ENCODE data around the gene TTLL10. TPM values are rescaled to one million over a fixed set of nuclear protein-coding genes. Genes with fewer than 3 reads are reported as not detected.
A peak's percentile ranks its signal among the peaks of the same experiment; 100 is the strongest.

TTLL10 gene
- total and polyA plus RNA-seq, 2 of the 8 experiments (the other 6 are each of a cell fraction or from before 2014, with no cell fraction given), result 1.1 to 1.7 TPM

DNA sequence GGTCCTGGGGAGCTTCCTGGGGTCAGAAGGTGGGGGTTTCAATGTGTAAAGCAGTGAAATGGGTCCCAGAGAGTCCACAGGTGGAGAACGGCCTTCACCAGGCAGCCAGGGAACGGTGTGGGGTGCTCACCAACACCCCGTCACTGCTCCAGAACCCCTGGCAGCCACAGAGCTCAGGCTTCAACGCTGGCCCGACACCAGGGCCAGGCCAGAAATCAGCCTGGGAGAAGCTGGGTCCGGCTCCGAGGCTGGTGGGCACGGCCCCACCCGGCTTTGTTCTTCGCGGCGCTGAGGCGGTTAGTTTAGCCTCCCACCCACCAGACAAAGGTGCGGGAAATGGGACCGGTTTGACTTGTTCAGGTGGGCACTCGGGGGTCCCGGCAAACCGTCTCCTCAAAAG is 33.0 kb upstream of the TTLL10 start:
- no peaks in the 10 kb centered on the region for H3K9me3 ChIP-seq (ENCODE audit: insufficient read depth in 2 of 2, low read depth in 1 of 2, low read length in 1 of 2)
- H2BK20ac ChIP-seq (ENCODE audit: low read length), result 0 out of 2 replicates have a peak overlapping the region, but pooled peaks have one; percentile 95
- H3K27ac ChIP-seq (ENCODE audit: low read depth, low read length), result no peak overlapping the region
- H2BK5ac ChIP-seq (ENCODE audit: low read depth, low read length), result peak overlapping the region; percentile 71; the same call in 1 of the 2 replicates
- peaks cover 2% of the 10 kb centered on the region; the same call in 1 of the 2 replicates for H3K23me2 ChIP-seq (ENCODE audit: low read depth, low read length)
- no peak overlapping the region for H4K5ac ChIP-seq (ENCODE audit: insufficient read length, low read depth, low read length)
- WGBS, 2 experiments (ENCODE audit: extremely low coverage in 1 of 2, insufficient coverage in 1 of 2, insufficient read length in 1 of 2, insufficient replicate concordance in 2 of 2, low coverage in 1 of 2, low lambda C conversion rate in 2 of 2, missing lambda C conversion rate in 1 of 2), result 85% methylated on average over 5 of the region's 18 CpGs; no CpG with 5 or more reads in 1 of the 2 experiments
- H3K4me2 ChIP-seq (ENCODE audit: insufficient read depth in 1 of 2, low read depth in 2 of 2, low read length in 2 of 2), result no peak overlapping the region
- no peak overlapping the region for H2BK12ac ChIP-seq (ENCODE audit: low read depth, low read length)
- H4K8ac ChIP-seq (ENCODE audit: extremely low read depth, insufficient read depth, low read length), result peak overlapping the region; percentile 89
- no peak overlapping the region for H2BK120ac ChIP-seq (replicated peaks; ENCODE audit: low read depth, low read length)
- H3K79me2 ChIP-seq (ENCODE audit: control insufficient read depth in 1 of 2, insufficient read depth in 2 of 2, low read length in 2 of 2), result no peaks in the 10 kb centered on the region
- H3K23ac ChIP-seq (ENCODE audit: insufficient read length), result no peak overlapping the region
- no peaks in the 10 kb centered on the region for H3K36me3 ChIP-seq (ENCODE audit: control insufficient read depth in 2 of 4, insufficient read depth in 4 of 4, low read length in 3 of 4)
- H3K18ac ChIP-seq (ENCODE audit: extremely low read depth, low read length), result no peak overlapping the region
- no peaks in the 10 kb centered on the region for H4K20me1 ChIP-seq (replicated peaks in 1 of 2; ENCODE audit: control insufficient read depth in 1 of 2, insufficient read depth in 2 of 2, low read length in 2 of 2)
- H2BK15ac ChIP-seq (ENCODE audit: low read length), result 0 out of 2 replicates have a peak overlapping the region, but pooled peaks have one; percentile 46
- no peak overlapping the region for H4K91ac ChIP-seq (replicated peaks; ENCODE audit: insufficient read length, low read length)
- TF ChIP-seq BACH1 (IDR thresholded peaks at IDR 0.05; ENCODE audit: low read length) (no peak), EP300 (IDR thresholded peaks at IDR 0.05; ENCODE audit: borderline replicate concordance in 1 of 2, low read depth in 2 of 2, low read length in 2 of 2) (no peak)
- H3K79me1 ChIP-seq (ENCODE audit: low read depth, low read length), result no peaks in the 10 kb centered on the region
- no peak overlapping the region for H3K4me3 ChIP-seq (ENCODE audit: extremely low read depth in 1 of 4, insufficient read depth in 2 of 4, low read depth in 3 of 4, low read length in 4 of 4)
- H3K14ac ChIP-seq (ENCODE audit: insufficient read length), result no peak overlapping the region
- no peak overlapping the region for H3K4ac ChIP-seq (replicated peaks; ENCODE audit: insufficient read length, low read depth, low read length)
- CTCF ChIA-PET (ENCODE audit: partially characterized antibody), result interaction anchor here (0.6 to 1.2 kb wide), 2 partner anchors 18 to 602 kb away, joined by 3 read pairs; no protein-coding TSS in a partner anchor
- peaks cover 0 to 23% (median 8%) of the 10 kb centered on the region in 4 experiments; a peak in 6 of 7 replicates for H3K4me1 ChIP-seq (replicated peaks in 1 of 4; ENCODE audit: control insufficient read depth in 3 of 4, insufficient read depth in 4 of 4, low read length in 3 of 4)
- no peak overlapping the region for H2AK5ac ChIP-seq (ENCODE audit: low read depth, low read length)
- H3K9ac ChIP-seq (replicated peaks in 1 of 4; ENCODE audit: extremely low read depth in 1 of 4, low read depth in 3 of 4, low read length in 3 of 4), result no peak overlapping the region
- no peak overlapping the region for H3K56ac ChIP-seq (replicated peaks; ENCODE audit: insufficient read length, low read depth, low read length)
- DNase-seq (ENCODE audit: low read depth in 1 of 2, low spot score in 2 of 2) (no peak), FAIRE-seq (no peak)
- H2AFZ ChIP-seq (ENCODE audit: low read length), result no peak overlapping the region
- POLR2A ChIA-PET (ENCODE audit: partially characterized antibody), result no interaction called here
- peaks cover 0 to 7% (median 3%) of the 10 kb centered on the region in 4 experiments; a peak in 2 of 7 replicates for H3K27me3 ChIP-seq (replicated peaks in 1 of 4; ENCODE audit: control insufficient read depth in 3 of 4, extremely low read depth in 1 of 4, insufficient read depth in 3 of 4, low read length in 3 of 4)

Measured in H1 (cell line).